Aorta (tissue), 5 donors: ENCODE measurements around the gene ZHX3. TPM values are rescaled to one million over a fixed set of nuclear protein-coding genes. Genes with fewer than 3 reads are reported as not detected.
A peak's percentile ranks its signal among the peaks of the same experiment; 100 is the strongest.

Experiments used
- ATAC-seq: fragments of 200-7000 bp; cut with Tn5 transposase; one replicate; pipeline ENCODE4 v1.9.1; 2022; ENCODE audit warnings: moderate library complexity; ENCODE audit not compliant: low FRiP score
- DNase-seq, 2 donors: peaks; one replicate each; pipeline ENCODE4 v3.0.0-alpha.2; 2020
- H3K27ac ChIP-seq, 2 donors: one replicate each; pipeline ENCODE4 v1.5.1; 2013; ENCODE audit warnings: low read length in 2 of 2, mild to moderate bottlenecking in 2 of 2, moderate library complexity in 2 of 2, control low read depth in 1 of 2, inconsistent platforms in 1 of 2, low read depth in 1 of 2
- H3K27me3 ChIP-seq, 2 donors: one replicate each; pipeline ENCODE4 v1.6.1; 2013; ENCODE audit warnings: control low read depth in 1 of 2, low read length in 1 of 2, mild to moderate bottlenecking in 1 of 2, moderate library complexity in 1 of 2; ENCODE audit not compliant: insufficient read depth in 2 of 2, control insufficient read depth in 1 of 2
- H3K36me3 ChIP-seq, 2 donors: one replicate each; pipeline ENCODE4 v1.6.1; 2013; ENCODE audit warnings: control low read depth in 1 of 2, low read length in 1 of 2, mild to moderate bottlenecking in 1 of 2; ENCODE audit not compliant: insufficient read depth in 2 of 2, control insufficient read depth in 1 of 2
- H3K4me1 ChIP-seq, 2 donors: one replicate each; pipeline ENCODE4 v1.6.1; 2013; ENCODE audit warnings: low read length in 2 of 2, control low read depth in 1 of 2, mild to moderate bottlenecking in 1 of 2, moderate library complexity in 1 of 2; ENCODE audit not compliant: insufficient read depth in 2 of 2, control insufficient read depth in 1 of 2
- H3K4me3 ChIP-seq, 2 donors: one replicate each; pipeline ENCODE4 v1.5.1; 2013; ENCODE audit warnings: low read length in 2 of 2, control low read depth in 1 of 2, mild to moderate bottlenecking in 1 of 2
- H3K9me3 ChIP-seq: one replicate; pipeline ENCODE4 v1.6.1; 2013; ENCODE audit warnings: mild to moderate bottlenecking, low read length; ENCODE audit not compliant: control insufficient read depth
- WGBS, 2 donors: extraction: QIAGEN DNeasy Blood & Tissue Kit; methylation state at CpG; one replicate each; pipeline ENCODE4 v1.1.7; 2013; 5-methylcytosine and 5-hydroxymethylcytosine counted together
- intact Hi-C, 2 donors: fragments of 100-400 bp; cut with DNase I; formaldehyde crosslinking; loops; one replicate each; pipeline versions ENCODE4 v1.14.2 to v1.15.0; 2022
- polyA plus RNA-seq, 2 donors: library from polyadenylated mRNA; stranded (reverse); fragments of 200-250 nt; gene quantifications; one replicate each; pipeline ENCODE4 v1.2.3, GENCODE V29; 2013
- total RNA-seq, 2 donors: library from RNA; stranded (reverse); fragmentation: NEBNext Ultra II Directional; extraction: Animal tissue kit (Norgen Biotek cat#: 25700); gene quantifications; one replicate each; pipeline ENCODE4 v1.2.1, GENCODE V29; 2021
- donor health status: healthy with polysubstance abuse.
- donor health status: Bipolar disorder and iron deficiency.
- donor health status: DM: no; HTN: no; CAD: no.
- donor health status: DM: no; HTN: no; CAD: no.
- donor health status: DM: yes; HTN: yes; CAD: no.

ZHX3 gene
- total and polyA plus RNA-seq, 4 donors, result 11.0 to 98.6 (median 38.8) TPM

- DNase-seq (no peak), ATAC-seq (no peak)
- no peaks in the 10 kb centered on the region for H3K27me3 ChIP-seq
- 87 to 89% methylated on average over 3 of the region's 3 CpGs for WGBS, 2 donors
- intact Hi-C loops, result no loop called here
- H3K4me3 ChIP-seq, result no peak overlapping the region
- H3K36me3 ChIP-seq, result no peaks in the 10 kb centered on the region
- H3K4me1 ChIP-seq, result peaks cover 5% of the 10 kb centered on the region in 2 donors
- no peaks in the 10 kb centered on the region for H3K9me3 ChIP-seq
- H3K27ac ChIP-seq, result no peak overlapping the region
Observed at GRCh38 chr20:41299899-41300298, 17.6 kb downstream of the ZHX3 start.

GRCh38 chr20:41293269-41294037 is 24.1 kb downstream of the ZHX3 start:
- intact Hi-C loops, result no loop called here
- peak; percentile 55 for ATAC-seq

GRCh38 chr20:41290804-41291389 is 26.6 kb downstream of the ZHX3 start:
- Histone ChIP-seq H3K4me1 (peaks cover 0 to 2% of the 10 kb centered on the region in 2 donors), H3K27ac (no peak overlapping the region), H3K36me3 (no peaks in the 10 kb centered on the region), H3K4me3 (no peak overlapping the region), H3K9me3 (no peaks in the 10 kb centered on the region), H3K27me3 (no peaks in the 10 kb centered on the region)
- DNase-seq (no peak), ATAC-seq (no peak)
- WGBS, 2 donors, result 92 to 94% methylated on average over 3 of the region's 3 CpGs
- intact Hi-C loops, result no loop called here

More at GRCh38 chr20:41293269-41294037, 24.1 kb downstream of the ZHX3 start:
- WGBS, 2 donors, result 74 to 78% methylated on average over 2 of the region's 2 CpGs
- H3K36me3 ChIP-seq, result no peaks in the 10 kb centered on the region
- no peaks in the 10 kb centered on the region for H3K27me3 ChIP-seq
- H3K9me3 ChIP-seq, result no peaks in the 10 kb centered on the region
- peaks cover 2 to 5% of the 10 kb centered on the region in 2 donors for H3K4me1 ChIP-seq
- H3K27ac ChIP-seq, result no peak overlapping the region
- H3K4me3 ChIP-seq, result no peak overlapping the region
- DNase-seq, result no peak

GRCh38 chr20:41287327-41287726 is 30.2 kb downstream of the ZHX3 start:
- DNase-seq (no peak), ATAC-seq (no peak)
- 86 to 89% methylated on average over 2 of the region's 2 CpGs for WGBS, 2 donors
- H3K4me1 ChIP-seq, result no peaks in the 10 kb centered on the region
- H3K27ac ChIP-seq, result no peak overlapping the region
- no peaks in the 10 kb centered on the region for H3K9me3 ChIP-seq
- no peak overlapping the region for H3K4me3 ChIP-seq
- intact Hi-C loops, result no loop called here
- H3K36me3 ChIP-seq, result peaks cover 0 to 1% of the 10 kb centered on the region in 2 donors
- H3K27me3 ChIP-seq, result no peaks in the 10 kb centered on the region

GRCh38 chr20:41286240-41286851 is 31.2 kb downstream of the ZHX3 start:
- Histone ChIP-seq H3K4me1 (no peaks in the 10 kb centered on the region), H3K4me3 (no peak overlapping the region), H3K27ac (no peak overlapping the region), H3K27me3 (no peaks in the 10 kb centered on the region), H3K36me3 (peaks cover 0 to 1% of the 10 kb centered on the region in 2 donors), H3K9me3 (no peaks in the 10 kb centered on the region)
- no peak for DNase-seq
- no peak for ATAC-seq
- whole genome bisulfite sequencing, 2 donors, result 65 to 95% methylated on average over 2 of the region's 2 CpGs
- intact Hi-C loops, result no loop called here

- DNase-seq, result no peak
- H3K4me1 ChIP-seq, result peaks cover 0 to 6% of the 10 kb centered on the region in 2 donors
- H3K36me3 ChIP-seq, result peaks cover 0 to 1% of the 10 kb centered on the region in 2 donors
- H3K9me3 ChIP-seq, result no peaks in the 10 kb centered on the region
- 57 to 65% methylated on average over 3 of the region's 3 CpGs for WGBS, 2 donors
- H3K27me3 ChIP-seq, result no peaks in the 10 kb centered on the region
- ATAC-seq, result no peak
- intact Hi-C loops, result no loop called here
- no peak overlapping the region for H3K4me3 ChIP-seq
- H3K27ac ChIP-seq, result no peak overlapping the region
Observed at GRCh38 chr20:41279546-41280225, 37.8 kb downstream of the ZHX3 start.

GRCh38 chr20:41278936-41279335 is 38.6 kb downstream of the ZHX3 start:
- no peak for ATAC-seq
- H3K4me3 ChIP-seq, result no peak overlapping the region
- H3K27me3 ChIP-seq, result no peaks in the 10 kb centered on the region
- H3K4me1 ChIP-seq, result peaks cover 4 to 6% of the 10 kb centered on the region in 2 donors
- WGBS, 2 donors, result 87 to 90% methylated on average over 5 of the region's 5 CpGs
- no peak overlapping the region for H3K27ac ChIP-seq
- H3K9me3 ChIP-seq, result no peaks in the 10 kb centered on the region
- intact Hi-C loops, result no loop called here
- DNase-seq, result no peak
- H3K36me3 ChIP-seq, result peaks cover 0 to 1% of the 10 kb centered on the region in 2 donors

GRCh38 chr20:41277049-41277448 is 40.5 kb downstream of the ZHX3 start:
- H3K27me3 ChIP-seq, result no peaks in the 10 kb centered on the region
- 93 to 95% methylated on average over 3 of the region's 3 CpGs for WGBS, 2 donors
- H3K36me3 ChIP-seq, result no peaks in the 10 kb centered on the region
- peak overlapping the region; percentile 5 to 68 for H3K27ac ChIP-seq
- intact Hi-C loops, result no loop called here
- H3K9me3 ChIP-seq, result no peaks in the 10 kb centered on the region
- ATAC-seq (no peak), DNase-seq (no peak)
- H3K4me3 ChIP-seq, result no peak overlapping the region
- H3K4me1 ChIP-seq, result peaks cover 4 to 6% of the 10 kb centered on the region in 2 donors
